GM13977 (cell line): ENCODE results near the gene RMRP.

Experiments
- DNase-seq: peaks from one replicate; pipeline ENCODE4 v3.0.0; 2012; ENCODE audit warnings: low spot score
- CTCF ChIP-seq: IDR thresholded peaks from 2 replicates; pipeline ENCODE4 v1.5.1; 2012; ENCODE audit warnings: mild to moderate bottlenecking, control low read depth; ENCODE audit not compliant: insufficient read depth; ENCODE audit errors: extremely low read depth, missing control alignments
- in situ Hi-C: fragments of 300-500 bp; cut with MboI; formaldehyde crosslinking; loops from one replicate; pipeline ENCODE4 v1.12.0; 2022; ENCODE audit warnings: low sequenced_read_pairs, low pct_unique_long_range_greater_than_20kb, mixed read lengths, inconsistent platforms; ENCODE audit not compliant: unreplicated experiment

The RMRP gene

DNA sequence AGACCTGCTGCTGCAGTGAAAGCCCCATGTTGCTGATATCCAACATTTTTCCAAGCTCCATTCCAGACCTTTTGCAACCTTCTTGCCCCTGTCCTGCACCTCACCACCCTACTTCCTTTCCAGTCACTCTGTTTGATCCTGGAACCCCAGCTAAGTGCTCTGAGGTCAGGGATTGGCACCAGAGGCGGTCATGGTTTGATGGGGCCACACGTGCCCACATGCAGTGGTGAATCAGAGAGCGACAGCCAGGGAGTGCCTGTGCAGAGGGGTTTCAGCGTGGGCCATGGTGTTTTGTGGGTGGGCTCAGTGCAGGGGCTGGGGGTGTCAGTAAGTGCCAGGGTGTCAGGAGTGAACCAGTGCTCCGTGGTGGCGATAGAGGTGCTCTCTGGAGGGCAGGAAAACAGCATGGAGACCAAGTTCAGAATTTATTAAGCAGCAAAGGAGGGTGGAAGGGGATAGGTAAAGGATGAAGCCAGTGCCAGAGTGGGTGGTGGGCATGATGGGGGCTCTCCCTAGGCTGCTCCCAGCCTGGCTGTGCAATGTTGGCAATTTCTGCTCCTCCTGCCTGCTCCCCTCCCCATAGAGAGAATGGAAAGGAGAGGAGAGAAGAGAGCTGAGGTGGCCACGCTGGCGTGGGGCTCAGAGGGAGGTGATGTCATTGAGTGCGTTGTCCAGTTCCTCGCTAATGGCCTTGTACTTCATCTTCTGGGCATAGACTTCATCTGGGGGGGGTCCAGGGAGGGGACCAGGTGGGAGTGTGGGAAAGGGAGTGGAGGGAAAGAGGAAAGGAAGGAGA lies 24.9 kb upstream of the RMRP start:
- no peak for DNase-seq
- TF ChIP-seq CTCF, result no peak
- in situ Hi-C loops, result no loop called here

- no peak for DNase-seq
- TF ChIP-seq CTCF, result no peak
- in situ Hi-C loops, result no loop called here
Measured at GRCh38 chr9:35682051-35682450, 24.2 kb upstream of the RMRP start.

DNA sequence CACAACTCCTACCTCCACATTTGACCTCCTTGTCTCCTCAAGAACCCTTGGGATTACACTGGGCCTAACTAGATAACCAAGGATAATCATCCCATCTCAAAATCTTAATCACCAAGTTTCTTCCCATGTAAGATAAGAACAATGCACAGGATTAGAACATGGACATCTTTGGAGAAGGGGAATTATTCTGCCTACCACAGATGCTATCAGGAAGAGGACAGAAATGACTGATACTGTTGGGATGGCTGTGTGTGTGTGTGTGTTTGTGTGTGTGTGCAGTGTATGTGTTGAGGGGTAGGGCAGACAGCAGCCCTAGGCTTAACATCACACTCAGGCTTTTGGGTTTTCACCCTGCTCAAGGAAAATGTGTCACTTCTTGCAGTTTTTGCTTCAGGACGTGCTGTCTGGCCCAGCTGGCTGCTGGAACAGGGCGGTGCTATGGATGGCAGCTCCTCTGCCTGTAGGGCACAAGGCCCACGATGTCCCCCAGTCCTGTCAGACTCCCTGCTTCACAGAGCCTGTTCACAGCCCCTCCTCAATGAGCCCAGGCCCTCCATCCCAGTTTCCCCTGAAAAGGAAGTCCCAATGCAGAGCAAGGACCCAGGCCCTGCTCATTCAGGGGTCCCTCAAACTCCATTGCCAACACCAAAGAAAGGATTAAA lies 23.7 kb upstream of the RMRP start:
- TF ChIP-seq CTCF, result no peak

GRCh38 chr9:35680331-35681105 lies 22.7 kb upstream of the RMRP start:
- in situ Hi-C loops, result no loop called here
- peak; percentile 52 for DNase-seq

More for the DNA sequence above, 23.7 kb upstream of the RMRP start:
- in situ Hi-C loops, result no loop called here
- no peak for DNase-seq

GRCh38 chr9:35679766-35680330 lies 22.0 kb upstream of the RMRP start:
- TF ChIP-seq CTCF, result no peak
- no peak for DNase-seq
- in situ Hi-C loops, result no loop called here

More at GRCh38 chr9:35680331-35681105, 22.7 kb upstream of the RMRP start:
- TF ChIP-seq CTCF, result no peak

DNA sequence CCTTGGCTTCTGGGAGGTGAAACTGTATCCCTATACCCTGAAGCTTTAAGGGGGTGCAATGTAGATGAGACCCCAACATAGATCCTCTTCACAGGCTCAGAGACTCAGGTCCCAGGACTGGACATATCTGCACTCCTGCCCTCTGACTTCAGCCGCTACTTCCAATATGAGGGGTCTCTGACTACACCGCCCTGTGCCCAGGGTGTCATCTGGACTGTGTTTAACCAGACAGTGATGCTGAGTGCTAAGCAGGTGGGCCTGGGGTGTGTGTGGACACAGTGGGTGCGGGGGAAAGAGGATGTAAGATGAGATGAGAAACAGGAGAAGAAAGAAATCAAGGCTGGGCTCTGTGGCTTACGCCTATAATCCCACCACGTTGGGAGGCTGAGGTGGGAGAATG lies 21.3 kb upstream of the RMRP start:
- in situ Hi-C loops, result no loop called here
- TF ChIP-seq CTCF, result no peak

More for the DNA sequence above, 21.3 kb upstream of the RMRP start:
- no peak for DNase-seq
